LNCaP clone FGC (cell line): ENCODE results near the gene TXLNG.

Experiments used
- DNase-seq: peaks from one replicate; pipeline ENCODE4 v3.0.0-alpha.2; 2011; ENCODE audit warnings: low read depth
- H3K4me3 ChIP-seq: 2 replicates; pipeline ENCODE4 v1.5.1; 2011; ENCODE audit warnings: mild to moderate bottlenecking, low read depth, low read length, control low read depth
- CTCF ChIP-seq: IDR thresholded peaks from 2 replicates; pipeline ENCODE4 v1.5.1; 2012; ENCODE audit warnings: mild to moderate bottlenecking; ENCODE audit not compliant: control insufficient read depth, insufficient read depth; ENCODE audit errors: extremely low read depth

The TXLNG gene

GRCh38 chrX:16862829-16863228, 76.6 kb downstream of the TXLNG start:
- H3K4me3 ChIP-seq, result no peak overlapping the region
- no peak for DNase-seq
- no peak for TF ChIP-seq CTCF

GRCh38 chrX:16867947-16868346, 81.7 kb downstream of the TXLNG start:
- peak overlapping the region; percentile 56; the same call in 1 of the 2 replicates for H3K4me3 ChIP-seq
- no peak for DNase-seq
- no peak for TF ChIP-seq CTCF

DNA sequence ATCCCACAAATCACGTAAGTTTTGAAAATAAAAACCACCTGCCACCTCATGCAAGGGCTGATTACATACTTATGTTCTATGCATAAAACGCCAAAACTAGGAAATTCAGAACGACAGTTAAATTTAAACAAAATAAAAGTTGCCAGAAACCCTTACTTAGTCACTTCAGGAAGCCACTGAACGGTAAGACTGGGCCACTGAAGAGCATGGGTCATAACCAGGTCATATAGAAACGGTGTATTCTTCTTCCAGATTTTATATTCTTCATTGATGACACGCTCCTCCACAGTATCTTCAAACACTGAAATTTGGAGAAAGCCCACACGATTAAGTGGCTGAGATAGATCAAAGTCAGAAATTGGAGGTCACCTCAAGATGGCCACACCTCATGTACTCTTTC, 82.7 kb downstream of the TXLNG start:
- no peak for DNase-seq
- TF ChIP-seq CTCF, result no peak
- H3K4me3 ChIP-seq, result peak overlapping the region; percentile 56

DNA sequence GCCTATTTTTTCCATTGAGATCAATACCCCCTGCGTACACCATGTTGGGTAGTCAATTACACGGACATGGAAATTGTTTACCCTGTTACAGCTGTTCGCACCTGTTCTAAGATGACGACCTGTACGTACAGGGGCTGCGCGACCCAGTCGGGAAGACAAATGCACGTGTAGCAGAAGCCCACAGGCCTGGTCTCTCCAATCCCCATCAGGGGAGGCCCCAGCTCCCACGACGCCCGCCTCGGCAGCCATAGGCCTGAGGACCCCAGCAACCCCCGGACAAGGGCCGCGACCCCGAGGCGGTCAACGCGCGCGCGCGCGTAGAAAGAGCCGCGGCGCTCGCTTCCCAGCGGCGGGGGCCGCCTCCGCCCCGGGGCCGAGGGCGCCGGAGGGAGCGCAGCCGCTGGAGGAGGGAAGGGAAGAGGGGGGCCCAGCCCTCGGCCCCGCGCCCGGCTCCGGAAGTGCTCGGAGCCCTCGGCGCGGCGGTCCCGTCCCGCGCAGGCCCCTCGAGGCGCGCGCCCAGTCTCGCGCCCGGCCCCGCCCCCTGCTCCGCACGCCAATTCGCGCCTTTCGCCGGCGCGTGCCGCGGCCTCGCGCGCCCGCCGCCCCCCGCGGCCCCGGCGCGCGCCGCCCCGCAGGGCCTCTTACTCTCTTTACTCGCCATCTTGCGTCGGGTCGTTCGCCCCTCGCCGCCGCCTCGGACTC, 83.3 kb downstream of the TXLNG start:
- TF ChIP-seq CTCF, result no peak
- no peak for DNase-seq
- peak overlapping the region; percentile 56 for H3K4me3 ChIP-seq

DNA sequence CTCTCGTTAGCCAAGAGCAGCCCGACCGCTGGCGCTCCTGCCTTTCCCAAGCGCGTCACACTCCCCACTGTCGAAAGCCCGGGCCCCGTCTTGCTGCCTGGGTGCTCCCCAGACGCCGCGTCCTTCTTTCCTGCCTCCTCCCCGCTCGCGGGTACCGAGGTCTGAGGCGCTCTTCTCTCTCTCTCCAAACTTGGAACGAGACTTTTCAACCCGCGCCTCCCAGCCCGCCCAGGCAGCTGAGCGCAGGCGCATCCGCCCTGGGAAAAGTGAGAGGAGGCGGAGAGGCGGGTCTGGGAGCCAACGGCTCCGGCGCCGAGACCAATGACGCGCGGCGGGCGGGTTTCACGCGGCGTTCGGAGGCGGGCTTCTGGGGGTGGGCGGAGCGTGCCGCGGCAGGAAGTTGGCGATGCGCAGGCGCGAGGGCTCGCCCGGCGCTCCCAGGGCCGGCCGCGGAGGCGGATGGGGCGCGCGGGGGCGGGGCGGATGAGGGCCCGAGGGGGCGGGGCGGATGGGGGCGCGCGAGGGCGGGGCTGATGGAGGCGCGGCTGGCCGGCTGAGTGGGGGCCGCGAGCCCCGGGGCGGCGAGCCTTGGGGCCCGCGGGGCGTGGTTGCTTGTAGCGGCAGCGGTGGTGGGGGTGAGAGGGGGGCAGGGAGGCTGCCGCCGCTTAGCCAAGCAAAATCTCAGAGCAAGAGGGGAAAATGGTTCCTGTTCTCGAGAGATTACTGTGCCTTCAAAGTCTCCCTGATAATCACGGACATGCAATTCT, 84.0 kb downstream of the TXLNG start, which contains the start of gene RBBP7:
Gene RBBP7 (minus strand): TSS at position 268 of the 767 bp plus-strand sequence. CDS start 309 bp downstream, outside the sequence.
- peak within 1 kb of the TSS; percentile 56 for H3K4me3 ChIP-seq
- DNase-seq, result peak; percentile 50
- no peak for TF ChIP-seq CTCF

DNA sequence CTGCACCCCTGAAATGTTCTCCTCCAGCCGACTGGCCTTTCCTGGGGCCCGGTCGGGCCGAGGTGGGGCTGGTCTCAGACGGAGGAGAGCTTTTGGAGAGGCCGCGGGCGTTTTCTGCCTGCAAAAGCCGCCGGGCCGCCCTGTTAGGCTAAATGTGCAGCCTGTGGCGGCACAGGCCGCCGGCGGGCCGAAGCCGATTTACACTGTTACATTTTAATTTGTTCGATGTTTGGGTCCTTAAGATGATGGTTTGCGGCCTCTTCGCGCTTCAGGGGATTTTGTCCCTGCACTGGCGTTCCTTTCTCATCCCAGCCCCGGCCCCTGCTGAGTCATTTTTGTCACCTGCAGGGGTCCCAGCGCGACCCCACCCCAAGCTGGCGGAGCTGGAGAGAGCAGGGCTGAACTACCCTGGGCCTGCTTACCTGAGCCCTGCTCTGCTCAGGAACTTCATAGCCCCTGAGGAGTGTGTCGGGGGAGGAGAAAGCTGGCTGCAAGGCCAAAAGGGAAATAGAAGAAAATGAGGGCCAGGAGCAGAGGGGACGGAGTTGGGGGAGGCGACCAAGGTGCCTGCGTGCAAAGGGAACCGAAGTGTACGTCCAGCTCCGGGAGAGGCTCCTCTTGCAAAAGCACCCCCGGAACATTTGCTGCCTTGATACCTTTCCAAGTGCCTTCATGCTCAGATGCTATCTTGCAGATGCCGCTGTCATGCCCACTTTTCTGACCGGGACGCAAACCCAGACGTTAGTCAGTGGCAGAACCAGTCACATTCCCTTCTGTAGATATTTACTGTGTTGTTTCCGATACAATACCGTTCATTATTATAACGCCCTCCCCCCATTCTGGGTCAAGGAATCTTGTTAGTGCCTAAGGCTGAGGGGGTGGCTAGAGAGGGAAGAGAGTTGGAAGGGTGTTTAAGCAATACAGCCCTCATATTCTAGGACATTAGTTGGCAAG, 84.9 kb downstream of the TXLNG start:
- peak overlapping the region; percentile 53 for H3K4me3 ChIP-seq
- no peak for TF ChIP-seq CTCF
- DNase-seq, result no peak
